Stimulated activated CD4-positive, alpha-beta T cell treated with anti-CD3 and anti-CD28 coated beads, Interleukin-12 subunit alpha, Interleukin-12 subunit beta, amount 100 ng/mL, for 48 hours (primary cell): Measurements from ENCODE around the gene PRDM16.
"Not testable (repeated sequence)": the region's sequence is repeated elsewhere in the genome, so short reads cannot be mapped to it uniquely, and the experiment has no call there.

ENCODE experiments used
- DNase-seq, 3 donors: peaks; one replicate each; pipeline ENCODE4 v3.0.0-alpha.2; 2020; ENCODE audit warnings: low read depth in 2 of 3, low spot score in 1 of 3

Gene PRDM16

GRCh38 chr1:3159121-3159520, 90.1 kb downstream of the PRDM16 start:
- no peak for DNase-seq

GRCh38 chr1:3159996-3160395, 91.0 kb downstream of the PRDM16 start:
- no peak for DNase-seq

- no peak for DNase-seq
Observed at GRCh38 chr1:3160647-3161145, 91.7 kb downstream of the PRDM16 start.

- no peak for DNase-seq
Observed at GRCh38 chr1:3161176-3161840, 92.3 kb downstream of the PRDM16 start.

GRCh38 chr1:3162322-3162882, 93.4 kb downstream of the PRDM16 start:
- no peak for DNase-seq

- no peak for DNase-seq
Observed at GRCh38 chr1:3163356-3163755, 94.4 kb downstream of the PRDM16 start.

- DNase-seq = no peak
Observed at GRCh38 chr1:3164671-3165070, 95.7 kb downstream of the PRDM16 start.

- DNase-seq = not testable (repeated sequence)
Observed at GRCh38 chr1:3165189-3165588, 96.2 kb downstream of the PRDM16 start.

GRCh38 chr1:3166206-3166918, 97.4 kb downstream of the PRDM16 start:
- no peak for DNase-seq

- no peak for DNase-seq
Observed at GRCh38 chr1:3167255-3167654, 98.3 kb downstream of the PRDM16 start.

GRCh38 chr1:3168678-3169077, 99.7 kb downstream of the PRDM16 start:
- DNase-seq = no peak

- no peak for DNase-seq
Observed at GRCh38 chr1:3169665-3170356, 100.8 kb downstream of the PRDM16 start.

- no peak for DNase-seq
Observed at GRCh38 chr1:3170561-3171453, 101.8 kb downstream of the PRDM16 start.

GRCh38 chr1:3171761-3172160, 102.8 kb downstream of the PRDM16 start:
- no peak for DNase-seq

GRCh38 chr1:3172431-3173380, 103.7 kb downstream of the PRDM16 start:
- DNase-seq = no peak

- no peak for DNase-seq
Observed at GRCh38 chr1:3173381-3173980, 104.5 kb downstream of the PRDM16 start.

GRCh38 chr1:3174487-3175247, 105.7 kb downstream of the PRDM16 start:
- DNase-seq = no peak

- DNase-seq = no peak
Observed at GRCh38 chr1:3175486-3175885, 106.5 kb downstream of the PRDM16 start.
